Bronchial epithelial cell (primary cell): Measurements from ENCODE around the gene NACC1. TPM values are rescaled to one million over a fixed set of nuclear protein-coding genes. Genes with fewer than 3 reads are reported as not detected.

ENCODE experiments used
- DNase-seq: peaks from one replicate; pipeline ENCODE4 v3.0.0-alpha.2; 2010; ENCODE audit warnings: low read depth
- FAIRE-seq: peaks from 2 replicates; lab custom pipeline; 2011; peaks lifted over from hg19 to GRCh38; lab: Jason Lieb, UNC
- H3K27me3 ChIP-seq: 2 replicates; pipeline ENCODE4 v1.5.1; 2011; ENCODE audit warnings: low read length; ENCODE audit not compliant: control insufficient read depth, insufficient read depth
- H3K36me3 ChIP-seq: 2 replicates; pipeline ENCODE4 v1.5.1; 2011; ENCODE audit warnings: low read length; ENCODE audit not compliant: control insufficient read depth, insufficient read depth
- H3K4me3 ChIP-seq: 2 replicates; pipeline ENCODE4 v1.5.1; 2011; ENCODE audit warnings: mild to moderate bottlenecking, low read depth, low read length, control low read depth
- CTCF ChIP-seq: IDR thresholded peaks from 2 replicates; pipeline ENCODE4 v1.5.1; 2011; ENCODE audit warnings: mild to moderate bottlenecking, moderate library complexity, low read length, control low read depth, inconsistent platforms; ENCODE audit not compliant: insufficient read depth, severe bottlenecking
- total RNA-seq: library from RNA; depleted of rRNA; stranded (reverse); fragments of >200 nt; gene quantifications from 2 replicates; pipeline ENCODE4 v1.2.1, GENCODE V29; 2014

Gene NACC1
- total RNA-seq, 1 donor from 2014 or later, result 20.3 TPM

GRCh38 chr19:13089139-13089856 lies 28.8 kb upstream of the NACC1 start:
- Histone ChIP-seq H3K27me3 (no peaks in the 10 kb centered on the region), H3K36me3 (peaks cover 4% of the 10 kb centered on the region), H3K4me3 (no peak overlapping the region)
- DNase-seq (peak; percentile 2), FAIRE-seq (no peak)
- TF ChIP-seq CTCF, result peak; percentile 55

GRCh38 chr19:13089857-13090507 lies 28.1 kb upstream of the NACC1 start:
- FAIRE-seq, result no peak
- Histone ChIP-seq H3K36me3 (peaks cover 4% of the 10 kb centered on the region), H3K27me3 (no peaks in the 10 kb centered on the region), H3K4me3 (no peak overlapping the region)
- no peak for DNase-seq
- TF ChIP-seq CTCF, result no peak

- Histone ChIP-seq H3K27me3 (no peaks in the 10 kb centered on the region), H3K4me3 (no peak overlapping the region), H3K36me3 (peaks cover 4% of the 10 kb centered on the region)
- no peak for TF ChIP-seq CTCF
- FAIRE-seq, result no peak
- DNase-seq, result no peak
Measured at GRCh38 chr19:13090511-13091231, 27.4 kb upstream of the NACC1 start.

- peaks cover 4% of the 10 kb centered on the region for H3K36me3 ChIP-seq
- FAIRE-seq (no peak), DNase-seq (peak; percentile 28)
- no peaks in the 10 kb centered on the region for H3K27me3 ChIP-seq
- no peak overlapping the region for H3K4me3 ChIP-seq
- no peak for TF ChIP-seq CTCF
Measured at GRCh38 chr19:13091400-13092157, 26.5 kb upstream of the NACC1 start.

- TF ChIP-seq CTCF, result no peak
- DNase-seq (no peak), FAIRE-seq (no peak)
- Histone ChIP-seq H3K36me3 (peaks cover 3% of the 10 kb centered on the region), H3K4me3 (no peak overlapping the region), H3K27me3 (no peaks in the 10 kb centered on the region)
Measured at GRCh38 chr19:13092158-13092543, 25.9 kb upstream of the NACC1 start.
